SU-DHL-6 (cell line): ENCODE data around the gene PAQR4.

Experiments used
- CTCF ChIP-seq: fragments of 200-600 bp; sonication (generic); IDR thresholded peaks from one replicate; pipeline ENCODE4 v1.5.1; 2017; ENCODE audit warnings: antibody characterized with exemption, mild to moderate bottlenecking, low read length, moderate library complexity; ENCODE audit not compliant: insufficient read depth, poor library complexity, severe bottlenecking
- EZH2phosphoT487 ChIP-seq: fragments of 200-600 bp; sonication (generic), shearing (Covaris generic); conservative IDR thresholded peaks from 2 replicates; pipeline ENCODE4 v1.6.1; 2018; ENCODE audit warnings: mild to moderate bottlenecking, antibody characterized with exemption, low read length, moderate library complexity, mixed read lengths

- TF ChIP-seq EZH2phosphoT487 (no peak), CTCF (no peak)
Measured at GRCh38 chr16:2971134-2971984, 2.2 kb downstream of the PAQR4 start.
